Stimulated activated CD4-positive, alpha-beta T cell treated with anti-CD3 and anti-CD28 coated beads, TNF-alpha, amount 100 ng/mL, for 24 hours (primary cell): Measurements from ENCODE around the gene C1QL1.
A peak's percentile ranks its signal among the peaks of the same experiment; 100 is the strongest.

Source experiments
- DNase-seq, 3 experiments: peaks; one replicate each; pipeline ENCODE4 v3.0.0-alpha.2; 2020; ENCODE audit warnings: low read depth in 3 of 3

C1QL1 gene

DNA sequence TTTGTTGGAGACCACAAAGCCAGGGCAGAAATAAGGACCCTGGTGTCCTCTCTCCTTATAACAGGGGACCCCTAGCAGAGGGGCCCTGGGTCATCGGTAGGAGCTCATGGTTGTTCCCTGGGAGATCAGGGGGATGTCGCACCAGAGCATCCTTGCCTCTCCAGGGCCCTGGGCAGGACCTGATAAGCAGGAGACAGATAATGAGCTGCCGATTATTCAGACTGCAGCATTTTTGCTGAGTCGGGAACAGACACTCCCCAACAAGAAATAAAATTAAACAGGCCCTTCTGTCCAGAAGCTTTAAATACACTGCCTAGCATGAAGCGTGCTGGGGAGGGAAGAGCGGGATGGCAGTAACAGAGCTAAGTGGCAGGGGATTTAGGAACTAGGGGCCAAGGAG lies 37.4 kb downstream of the C1QL1 start:
- no peak for DNase-seq

DNA sequence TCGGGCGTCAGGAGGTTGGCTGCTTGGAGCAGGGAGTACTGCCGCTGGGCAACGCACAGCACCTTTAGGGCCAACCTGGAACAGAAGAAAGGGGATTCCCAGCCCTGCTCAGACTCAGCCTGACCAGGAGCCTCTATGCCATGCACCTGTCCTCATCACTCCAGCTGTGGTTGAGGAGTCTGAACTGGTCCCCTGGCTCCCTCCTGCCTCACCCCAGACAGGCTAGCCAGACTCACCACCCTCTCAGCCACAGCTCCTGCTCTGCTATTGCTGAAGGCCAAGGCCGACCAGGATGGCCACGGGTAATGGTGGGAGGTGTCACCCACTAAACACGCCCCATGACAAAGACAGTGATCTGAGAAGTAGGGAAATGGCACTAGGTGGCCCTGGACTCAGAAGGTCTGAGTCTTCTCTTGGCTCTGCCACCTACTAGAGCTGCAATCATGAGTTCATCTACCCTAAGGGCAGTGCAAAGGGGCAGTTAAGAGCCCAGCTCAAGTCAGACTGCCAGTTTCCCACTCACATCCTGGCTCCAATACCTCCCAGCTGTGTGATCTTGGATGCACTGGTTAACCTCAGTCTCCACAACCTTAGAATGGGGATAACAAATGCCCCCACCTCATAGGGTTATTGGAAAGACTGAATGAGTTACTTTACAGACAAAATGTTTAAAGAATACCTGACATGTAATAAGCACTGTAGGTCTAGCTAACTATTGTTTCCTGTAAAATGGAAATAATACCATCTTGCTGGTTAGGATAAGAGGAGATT lies 39.0 kb downstream of the C1QL1 start:
- no peak for DNase-seq

DNA sequence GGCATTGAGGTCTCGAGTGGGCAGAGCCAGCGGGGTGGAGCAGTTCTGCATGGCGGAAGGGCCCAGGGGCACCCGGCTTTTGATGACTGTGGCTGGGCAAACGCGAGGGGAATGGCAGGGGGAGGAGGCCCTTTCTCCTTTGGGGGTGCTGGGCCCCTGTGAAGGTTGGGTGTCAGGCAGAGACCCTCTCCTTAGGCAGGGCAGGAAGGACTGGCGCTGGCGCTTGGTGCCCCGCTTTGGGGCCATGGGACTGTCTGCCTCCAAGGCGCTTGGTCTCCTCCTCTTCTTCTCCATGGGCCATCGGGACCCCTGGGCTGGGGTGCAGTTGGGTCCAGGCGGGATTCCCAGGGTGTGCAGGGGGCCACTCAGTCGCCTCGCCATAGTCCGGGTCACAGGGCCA lies 40.0 kb downstream of the C1QL1 start:
- no peak for DNase-seq

DNA sequence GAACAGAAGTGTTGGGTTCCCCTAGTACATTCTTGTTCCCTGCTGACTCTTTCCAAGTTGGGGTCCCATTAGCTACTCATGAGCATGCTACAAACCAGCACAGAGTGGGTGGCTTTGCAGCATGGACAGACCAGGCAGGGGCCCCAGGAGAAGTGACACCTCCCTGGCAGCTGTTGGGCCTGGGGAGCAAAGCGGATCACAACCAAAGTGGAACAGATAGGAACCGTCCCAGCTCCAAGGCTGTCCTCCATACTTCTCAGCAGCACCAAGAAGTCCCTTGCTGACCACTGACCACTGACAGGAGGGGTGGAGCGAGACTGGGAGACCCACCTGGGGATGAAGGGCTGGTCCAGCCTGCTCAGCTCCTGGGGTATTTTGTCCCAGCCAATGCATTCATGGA lies 40.4 kb downstream of the C1QL1 start:
- no peak for DNase-seq

DNA sequence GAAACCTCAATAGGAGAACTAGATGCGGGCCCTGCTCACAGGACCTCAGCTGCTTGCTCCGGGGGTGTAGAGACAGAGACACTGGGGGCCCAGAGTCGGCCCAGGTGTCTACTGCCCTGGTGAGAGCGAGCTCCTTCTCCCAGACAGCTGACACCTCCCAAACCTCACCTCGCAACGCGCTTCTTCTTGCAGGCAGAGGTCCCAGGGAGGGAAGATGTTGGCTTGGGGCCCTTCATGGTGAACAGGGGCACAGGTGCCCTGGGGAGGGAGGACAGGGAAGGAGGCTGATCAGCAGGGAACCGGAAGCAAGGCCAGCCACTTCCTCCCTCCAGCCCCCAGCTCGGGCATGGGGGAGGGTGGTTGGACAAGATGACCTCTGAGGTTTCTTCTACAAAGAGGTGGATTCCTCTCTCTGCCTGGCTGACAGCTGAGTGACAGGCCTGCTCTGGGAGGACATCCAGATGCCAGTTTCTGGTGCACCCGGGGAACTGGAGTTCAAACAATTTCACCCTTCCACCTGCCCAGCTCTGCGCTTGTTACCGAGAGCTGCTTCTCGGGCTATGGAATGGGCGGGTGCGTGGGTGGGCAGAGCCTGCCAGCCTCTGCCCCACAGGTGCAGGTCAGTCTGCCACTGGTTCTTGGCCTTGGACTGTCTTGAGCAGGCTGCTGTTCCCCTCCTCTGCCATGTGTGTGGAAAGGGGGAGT lies 41.1 kb downstream of the C1QL1 start:
- no peak for DNase-seq

DNA sequence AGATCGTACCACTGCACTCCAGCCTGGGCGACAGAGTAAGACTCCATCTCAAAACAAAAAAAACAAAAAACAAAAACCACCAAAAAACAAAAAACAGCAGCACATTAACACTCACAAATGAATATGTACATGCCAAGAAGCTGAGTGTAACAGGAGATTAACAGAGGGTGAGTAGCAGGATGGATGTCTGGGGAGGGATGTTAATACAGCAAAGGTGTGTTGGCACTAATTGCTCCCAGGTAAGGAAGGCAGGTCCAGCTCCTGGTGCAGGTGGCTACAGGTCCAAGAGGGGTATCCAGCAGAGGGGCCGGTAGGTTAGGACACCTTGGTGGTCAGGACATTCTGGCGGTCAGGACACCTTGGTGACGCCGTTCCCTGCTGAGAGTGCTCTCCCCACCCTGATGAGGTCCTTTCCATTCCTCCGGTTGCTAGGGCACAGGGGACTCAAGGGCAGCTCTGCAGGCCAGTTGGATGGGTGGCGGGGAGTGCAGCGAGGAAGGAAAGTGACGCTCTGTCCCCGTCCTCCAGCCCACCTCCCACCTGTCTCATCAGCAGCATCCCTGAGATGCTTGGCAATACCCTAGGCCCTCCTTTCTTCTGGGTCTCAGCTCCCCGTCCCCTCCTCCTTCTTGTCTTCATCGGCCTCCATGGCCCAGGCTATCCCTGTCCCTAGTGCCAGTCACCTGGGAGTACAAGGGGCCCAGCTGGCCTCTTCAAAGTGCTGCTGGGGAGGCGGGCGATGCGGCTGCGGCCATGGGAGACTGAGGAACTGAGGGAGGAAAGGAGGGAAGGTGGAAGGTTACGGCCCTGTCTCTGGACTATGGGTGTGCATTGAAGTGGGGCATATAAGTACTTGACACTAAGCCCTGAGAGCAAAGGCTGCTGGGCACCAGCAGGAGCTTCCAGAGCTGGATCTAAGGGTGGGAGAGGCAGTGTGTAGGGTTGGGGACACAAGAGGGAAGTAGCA lies 42.1 kb downstream of the C1QL1 start:
- DNase-seq = no peak

DNA sequence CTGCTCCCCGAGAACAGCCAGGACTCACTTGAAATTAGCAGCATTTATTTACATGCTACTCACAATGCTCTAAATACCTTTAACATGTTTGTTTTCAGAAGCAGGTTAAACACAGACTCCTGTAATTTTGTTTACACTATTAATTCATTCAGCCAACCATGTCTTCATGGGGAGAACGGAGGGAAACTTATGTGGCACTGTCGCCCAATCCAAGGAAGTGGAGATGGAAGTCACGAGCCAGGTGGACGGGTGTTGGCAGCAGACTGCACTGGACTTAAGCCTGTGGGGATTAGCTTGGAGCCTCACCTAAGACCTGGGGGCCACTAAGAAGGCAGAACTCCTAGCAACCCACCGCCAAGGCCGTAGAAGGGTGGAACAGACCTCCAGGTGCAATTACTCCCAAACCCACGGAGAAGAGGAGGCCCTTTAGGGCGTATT lies 44.0 kb downstream of the C1QL1 start:
- no peak for DNase-seq

DNA sequence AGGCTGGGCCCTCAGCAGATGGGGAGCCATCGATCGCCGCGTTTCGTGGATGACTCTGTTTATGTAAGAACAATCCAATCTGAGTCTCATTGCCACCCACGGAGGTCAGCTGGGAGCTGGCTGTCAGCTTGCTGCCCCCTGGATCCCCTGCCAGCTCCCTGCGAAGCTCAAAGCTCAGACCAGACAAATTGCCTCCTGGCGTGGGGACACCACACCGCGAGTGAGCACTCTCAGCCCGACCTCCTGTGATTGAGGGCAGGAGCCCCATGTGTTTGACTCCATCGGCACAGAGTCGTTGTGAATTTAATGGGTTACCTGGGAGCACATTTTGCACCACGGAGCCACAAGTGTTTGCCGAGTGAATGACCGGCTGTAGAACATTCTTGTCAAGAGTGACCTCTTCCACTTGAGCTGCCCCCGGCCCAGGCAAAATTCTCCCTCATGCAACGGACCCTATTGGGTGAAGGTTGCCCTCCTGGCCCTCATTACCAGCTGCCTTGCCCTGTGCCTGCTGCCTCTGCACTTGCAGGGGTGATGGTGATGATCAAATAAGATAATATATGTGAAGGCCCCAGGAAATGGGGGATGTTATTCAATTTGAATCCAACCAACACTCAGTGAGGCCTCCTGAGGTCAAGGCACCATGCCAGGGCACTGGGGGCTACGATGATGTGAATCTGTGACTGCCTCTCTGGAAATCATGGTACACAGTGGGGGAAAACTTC lies 45.2 kb downstream of the C1QL1 start:
- DNase-seq = no peak

DNA sequence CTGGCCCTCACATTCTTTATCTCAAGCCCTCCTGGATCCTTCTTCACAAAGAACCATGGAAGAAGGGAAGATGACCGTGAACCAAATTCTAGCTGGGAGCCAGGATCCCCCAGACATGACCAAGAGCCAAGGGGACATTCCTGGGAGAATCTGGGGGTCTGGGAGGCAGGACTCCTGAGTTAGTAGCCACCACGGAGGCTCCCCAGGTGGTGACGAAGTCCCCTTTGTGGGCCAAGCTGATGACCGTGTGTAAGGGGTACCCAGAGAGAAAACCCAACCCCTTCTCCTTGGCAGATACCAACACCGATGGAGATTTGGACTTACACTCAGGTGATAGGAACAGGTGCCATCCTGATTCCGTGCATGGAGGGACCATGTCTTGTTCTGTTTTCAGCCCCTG lies 46.0 kb downstream of the C1QL1 start:
- no peak for DNase-seq

DNA sequence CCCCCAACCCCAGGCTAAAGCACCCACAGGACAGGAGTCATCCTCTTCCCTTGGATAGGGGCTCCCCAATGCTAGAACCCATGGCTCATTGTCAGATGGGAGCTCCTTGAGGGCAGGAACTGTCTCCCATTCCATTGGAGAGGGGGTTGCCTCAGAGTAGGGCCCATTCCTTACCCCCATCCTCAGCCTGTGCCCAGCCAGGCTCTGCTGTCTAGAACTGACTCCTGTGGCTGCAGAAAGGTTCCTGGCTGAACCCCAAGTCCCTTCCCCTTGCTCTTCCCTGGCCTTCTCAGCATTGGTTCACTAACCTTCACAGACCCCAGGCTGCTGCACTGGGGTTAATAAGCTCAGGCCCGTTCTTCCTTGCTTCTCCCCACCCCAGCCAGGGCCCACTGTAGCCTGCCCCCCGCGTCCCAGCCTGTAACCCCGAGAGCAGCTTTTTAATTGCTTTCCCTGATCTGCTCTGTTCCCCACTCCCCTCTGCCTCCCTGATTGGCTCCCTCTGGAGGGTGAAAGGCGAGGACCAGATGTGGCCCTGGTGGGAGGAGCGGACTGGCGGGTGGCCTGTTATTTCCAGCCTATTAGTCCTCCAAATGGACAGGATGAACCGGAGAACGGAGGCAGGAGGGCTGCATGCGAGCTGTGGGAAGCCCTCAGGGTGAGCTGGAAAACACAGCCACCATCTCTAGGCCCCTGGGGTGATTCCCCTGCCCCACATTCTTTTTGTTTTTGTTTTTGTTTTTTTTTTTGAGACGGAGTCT lies 46.8 kb downstream of the C1QL1 start:
- DNase-seq = no peak

DNA sequence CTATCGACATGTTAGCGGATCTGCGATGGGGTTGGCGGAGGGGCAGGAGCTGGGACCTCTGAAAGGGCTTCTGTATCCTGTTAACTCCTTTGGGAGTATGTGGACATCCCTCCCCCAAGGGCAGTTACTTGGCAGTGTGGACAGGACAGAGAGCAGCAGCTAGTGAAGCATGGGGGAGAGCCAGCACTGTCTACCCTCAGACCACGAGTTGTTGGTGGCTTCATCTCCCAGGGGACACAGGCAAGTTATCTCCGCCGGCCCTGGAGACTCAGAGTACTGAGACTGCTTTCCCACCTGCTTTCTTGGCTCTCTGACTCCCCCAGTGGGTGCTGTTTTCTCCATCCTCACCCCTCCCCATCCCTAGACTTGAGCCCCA lies 47.5 kb downstream of the C1QL1 start:
- DNase-seq = no peak

DNA sequence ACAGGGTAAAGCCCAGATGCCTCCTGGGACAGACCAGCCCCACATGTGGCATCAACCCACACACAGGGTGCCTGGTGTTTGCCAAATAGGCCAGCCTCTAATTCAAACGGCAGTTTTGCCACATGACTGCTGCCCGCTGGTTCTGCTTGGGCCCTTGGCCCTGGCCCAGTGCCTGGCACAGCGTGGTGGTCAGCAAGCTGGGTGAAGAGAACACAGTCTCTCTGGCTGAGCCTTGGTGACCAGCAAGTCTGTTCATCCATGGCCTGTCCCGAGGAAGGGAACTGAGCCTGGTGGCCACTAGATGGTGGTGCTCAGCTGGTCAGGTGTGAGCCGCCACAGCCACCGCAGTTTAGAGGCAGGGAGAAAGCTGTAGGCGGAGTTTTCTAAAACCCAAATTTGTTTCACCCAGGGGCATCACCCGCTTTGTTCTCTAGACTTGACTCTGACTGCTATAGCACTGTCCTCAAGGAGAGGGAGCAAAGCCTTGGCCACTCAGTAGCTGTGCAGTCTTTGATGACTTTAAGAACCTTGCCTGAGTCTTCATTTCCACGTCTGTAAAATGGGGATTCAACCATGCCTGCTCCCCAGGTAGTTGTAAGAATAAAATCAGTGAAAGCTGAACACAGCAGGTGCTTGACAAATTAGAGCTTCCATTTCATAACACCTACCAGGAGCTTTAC lies 48.1 kb downstream of the C1QL1 start:
- peak; percentile 23 to 63 (median 24) for DNase-seq

DNA sequence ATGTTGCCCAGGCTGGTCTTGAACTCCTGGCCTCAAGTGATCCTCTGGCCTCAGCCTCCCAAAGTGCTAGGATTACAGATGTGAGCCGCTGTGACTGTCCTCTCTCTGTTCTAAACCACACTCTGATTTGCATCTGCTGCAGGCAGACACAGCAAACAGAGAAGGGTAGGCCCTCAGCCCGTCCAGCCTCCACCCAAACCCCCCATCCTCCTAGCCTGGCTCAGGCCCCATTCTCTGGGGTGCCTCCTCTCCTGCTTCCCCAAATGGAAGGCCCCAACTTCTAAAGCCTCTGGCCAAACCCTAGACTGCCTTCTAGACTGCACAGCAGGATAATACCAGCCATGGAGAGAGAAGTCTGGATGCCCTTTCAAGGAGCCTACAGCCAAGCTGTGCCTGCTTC lies 48.7 kb downstream of the C1QL1 start:
- DNase-seq = no peak

DNA sequence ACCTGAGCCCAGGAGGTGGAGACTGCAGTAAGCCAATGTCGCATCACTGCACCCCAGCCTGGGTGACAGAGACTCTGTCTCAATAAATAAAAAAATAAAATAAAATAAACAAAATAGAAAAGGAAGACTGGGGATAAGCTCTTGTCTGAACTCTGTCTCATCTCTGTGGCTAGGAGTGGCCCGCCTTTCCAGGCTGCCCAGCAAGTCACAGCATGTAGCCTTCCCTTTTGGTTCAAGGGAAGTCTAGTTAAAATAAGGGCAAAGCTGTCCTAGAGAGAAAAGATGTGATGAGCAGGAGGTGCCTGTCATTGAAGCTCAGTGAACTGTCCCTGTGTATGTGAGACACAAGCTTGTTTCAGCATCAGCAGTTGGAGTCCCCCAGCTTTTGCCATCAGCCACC lies 50.1 kb downstream of the C1QL1 start:
- DNase-seq = no peak

DNA sequence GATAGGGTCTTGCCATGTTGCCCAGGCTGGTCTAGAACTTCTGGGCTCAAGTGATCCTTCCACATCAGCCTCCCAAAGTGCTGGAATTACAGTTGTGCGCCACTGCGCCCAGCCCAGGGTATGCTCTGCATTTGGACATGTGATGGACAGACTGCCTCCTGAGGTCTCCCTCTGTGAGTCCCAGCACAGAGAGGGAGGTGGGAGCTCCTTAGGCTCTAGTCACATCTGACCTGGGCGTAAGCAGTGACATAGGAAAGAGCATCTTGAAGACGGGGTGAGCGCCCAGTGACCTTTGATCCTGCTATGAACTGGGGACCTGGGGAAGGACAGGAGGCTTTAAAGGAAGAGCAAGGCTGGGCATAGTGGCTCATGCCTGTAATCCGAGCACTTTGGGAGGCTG lies 50.6 kb downstream of the C1QL1 start:
- no peak for DNase-seq

DNA sequence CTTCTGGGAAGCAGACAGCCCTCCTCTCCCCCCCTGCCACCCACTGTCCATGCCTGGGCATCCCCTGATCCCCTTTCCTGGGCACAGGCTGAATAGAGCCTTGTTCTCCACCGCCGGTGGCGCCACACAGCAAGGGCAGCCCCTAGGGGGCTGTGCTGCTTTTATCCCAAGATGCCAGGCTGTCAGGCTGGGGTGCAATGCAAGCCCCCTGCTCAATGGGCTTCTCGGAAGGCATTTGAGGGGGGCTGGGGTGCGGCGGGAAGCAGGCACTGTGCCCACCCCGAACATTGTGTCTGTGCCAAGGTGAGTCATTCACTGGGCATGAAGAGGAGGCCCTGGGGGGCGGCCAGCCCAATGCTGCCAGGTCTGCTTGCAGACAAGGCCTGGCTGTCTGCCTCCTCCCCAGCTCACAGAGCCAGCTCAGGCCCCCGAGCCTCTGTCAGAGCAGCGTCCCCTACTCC lies 51.3 kb downstream of the C1QL1 start:
- no peak for DNase-seq

DNA sequence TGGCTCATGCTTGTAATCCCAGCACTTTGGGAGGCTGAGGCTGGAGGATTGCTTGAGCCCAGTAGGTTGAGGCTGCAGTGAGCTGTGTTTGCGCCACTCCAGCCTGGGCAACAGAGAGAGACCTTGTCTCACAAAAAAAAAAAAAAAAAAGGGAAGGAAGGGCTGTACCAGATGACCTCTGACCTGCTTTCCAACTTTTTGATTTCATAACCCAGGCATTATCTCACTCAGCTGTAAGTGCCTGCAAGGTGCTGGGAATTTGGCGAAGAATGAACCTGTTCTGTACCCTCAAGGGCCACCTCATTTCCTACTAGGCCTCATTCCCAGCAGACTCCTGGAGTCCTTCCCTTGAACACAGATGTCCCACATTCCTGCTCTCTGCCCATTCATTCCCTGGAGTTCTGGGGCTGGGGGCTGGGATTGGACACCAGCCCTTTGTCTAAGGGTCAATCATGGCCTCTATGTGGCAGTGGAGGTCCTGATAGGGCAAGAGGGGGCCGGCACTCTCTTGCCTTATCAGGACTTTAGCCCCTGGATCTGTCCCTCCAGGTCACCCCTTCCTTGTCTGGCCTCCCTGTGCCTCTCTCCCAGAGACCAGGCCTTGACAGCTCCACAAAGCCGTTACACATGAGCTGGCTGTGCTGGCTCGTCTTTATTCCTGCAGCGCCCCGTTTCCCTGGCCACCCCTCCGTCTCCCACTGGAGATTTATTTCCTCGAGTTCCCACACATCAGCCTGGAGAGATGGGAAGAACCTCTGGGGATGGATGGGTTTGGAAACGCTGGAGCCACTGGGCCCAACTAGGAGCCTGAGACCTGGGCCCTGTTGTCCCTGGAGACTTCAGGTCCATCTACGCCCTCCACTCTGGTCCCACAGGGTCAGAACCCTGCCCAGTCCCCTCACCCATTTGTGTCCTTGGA lies 52.0 kb downstream of the C1QL1 start:
- no peak for DNase-seq

DNA sequence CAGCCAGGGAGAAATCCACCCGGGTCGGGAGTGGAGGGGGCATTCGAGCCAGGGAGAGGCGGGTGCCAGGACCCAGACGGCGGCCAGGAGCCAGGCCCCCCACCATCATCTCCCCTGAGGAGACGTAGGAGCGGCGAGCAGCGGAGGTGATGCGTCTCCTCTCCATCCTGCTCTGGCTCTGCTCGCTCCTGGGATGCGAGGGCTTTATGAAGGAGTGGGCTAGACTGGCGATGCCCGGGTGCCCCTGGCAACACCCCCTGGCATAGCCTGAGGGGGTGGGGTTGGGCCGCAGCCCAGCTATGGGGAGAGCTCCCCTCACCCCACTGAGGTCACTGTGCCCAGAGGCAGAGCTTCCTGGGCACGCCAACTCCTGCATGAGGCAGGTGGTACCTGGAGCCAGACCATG lies 52.8 kb downstream of the C1QL1 start, which contains the start of gene GFAP:
Gene GFAP (minus strand): TSS at position 180 of the 406 bp plus-strand sequence. CDS start 14 bp downstream, at position 166.
- no peak for DNase-seq

DNA sequence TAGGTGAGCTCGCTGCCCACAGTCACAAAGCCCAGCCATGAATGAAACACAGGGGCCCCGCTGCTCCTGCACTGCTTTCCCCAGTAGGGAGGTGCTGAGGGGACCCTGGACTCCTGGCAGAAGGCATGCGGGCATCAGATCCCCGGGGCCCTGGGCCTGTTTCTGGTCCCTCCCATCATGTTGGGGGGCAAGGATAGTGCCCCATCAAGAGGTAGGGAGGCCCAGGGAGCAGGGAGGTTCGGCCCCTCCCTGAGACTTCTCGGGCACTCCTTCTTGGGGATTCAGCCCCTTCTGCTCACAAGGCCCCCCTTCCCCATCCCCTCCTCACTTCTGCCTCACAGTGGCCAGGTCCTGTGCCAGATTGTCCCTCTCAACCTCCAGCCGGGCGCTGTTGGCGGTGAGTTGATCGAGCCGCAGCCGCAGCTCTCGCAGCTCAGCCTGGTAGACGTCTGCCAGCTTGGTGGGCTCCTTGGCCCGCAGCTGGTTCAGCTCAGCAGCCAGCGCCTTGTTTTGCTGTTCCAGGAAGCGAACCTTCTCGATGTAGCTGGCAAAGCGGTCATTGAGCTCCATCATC lies 53.3 kb downstream of the C1QL1 start:
- no peak for DNase-seq
